Erythroblast (primary cell): ENCODE data around the gene RAB3D.

Experiments
- GATA1 ChIP-seq: IDR thresholded peaks from 2 replicates; pipeline ENCODE4 v1.6.1; 2011; ENCODE audit warnings: low read depth, mild to moderate bottlenecking, control low read depth, low read length, moderate library complexity
- POLR2A ChIP-seq: IDR thresholded peaks from 2 replicates; pipeline ENCODE4 v1.6.1; 2011; ENCODE audit warnings: mild to moderate bottlenecking, low read length

- no peak for TF ChIP-seq POLR2A
- TF ChIP-seq GATA1: no peak
Observed at GRCh38 chr19:11377756-11378155, 38.3 kb upstream of the RAB3D start.
